HG03469 (cell line): ENCODE results near the gene KRTAP4-7.
"Not testable (repeated sequence)": the region's sequence is repeated elsewhere in the genome, so short reads cannot be mapped to it uniquely, and the experiment has no call there.

Experiments used
- ATAC-seq: cut with Tn5 transposase; IDR thresholded peaks from one replicate; pipeline ENCODE4 v1.9.1; 2021; ENCODE audit warnings: mild to moderate bottlenecking, moderate library complexity, moderate number of reproducible peaks; ENCODE audit not compliant: unreplicated experiment

Gene KRTAP4-7

DNA sequence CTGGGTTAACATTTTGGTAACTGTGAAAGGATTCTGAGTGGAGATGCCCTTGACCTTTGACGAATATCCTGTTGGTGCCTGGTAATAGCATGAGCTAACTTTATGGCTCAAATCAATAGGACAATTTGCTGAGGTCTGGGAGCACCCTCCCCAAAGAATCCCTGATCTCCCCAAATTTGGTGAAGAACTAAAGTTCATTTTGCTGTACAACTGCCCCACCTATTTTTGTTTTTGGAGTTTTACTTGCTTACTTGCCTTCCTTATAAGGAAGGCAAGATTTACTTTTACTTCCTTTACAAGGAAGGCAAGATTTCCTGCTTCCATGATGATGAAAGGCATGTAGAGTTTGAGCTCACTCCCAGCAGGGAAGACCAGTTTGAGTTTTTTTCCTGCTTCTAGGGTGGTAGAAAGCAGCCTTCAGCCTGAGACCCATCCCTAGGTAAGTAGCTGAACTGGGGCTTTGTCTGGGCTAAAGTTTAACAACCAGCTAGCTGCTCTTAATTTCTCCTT is 24.0 kb downstream of the KRTAP4-7 start:
- no peak for ATAC-seq

- not testable (repeated sequence) for ATAC-seq
Observed at GRCh38 chr17:41108728-41109386, 24.9 kb downstream of the KRTAP4-7 start.

- ATAC-seq: no peak
Observed at GRCh38 chr17:41111151-41111885, 27.4 kb downstream of the KRTAP4-7 start.

- no peak for ATAC-seq
Observed at GRCh38 chr17:41116297-41116696, 32.3 kb downstream of the KRTAP4-7 start.

DNA sequence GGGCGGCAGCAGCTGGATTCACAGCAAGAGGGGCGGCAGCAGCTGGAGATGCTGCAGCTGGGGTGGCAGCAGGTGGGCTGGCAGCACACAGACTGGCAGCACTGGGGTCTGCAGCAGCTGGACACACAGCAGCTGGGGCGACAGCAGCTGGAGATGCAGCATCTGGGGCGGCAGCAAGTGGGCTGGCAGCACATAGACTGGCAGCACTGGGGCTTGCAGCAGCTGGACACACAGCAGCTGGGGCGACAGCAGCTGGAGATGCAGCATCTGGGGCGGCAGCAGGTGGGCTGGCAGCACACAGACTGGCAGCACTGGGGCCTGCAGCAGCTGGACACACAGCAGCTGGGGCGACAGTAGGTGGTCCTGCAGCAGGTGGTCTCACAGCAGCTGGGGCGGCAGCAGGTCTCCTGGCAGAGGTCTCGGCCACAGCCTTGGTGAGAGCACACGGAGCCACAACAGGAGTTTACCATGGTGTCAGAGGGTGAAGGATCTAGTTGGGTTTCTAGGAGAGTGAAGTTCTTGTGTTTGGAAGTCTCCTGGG is 34.0 kb downstream of the KRTAP4-7 start, which contains the start of gene KRTAP4-11:
KRTAP4-11 (minus strand) TSS at position 528 of the 541 bp plus-strand sequence; CDS start at position 470, 58 bp downstream.
- ATAC-seq: not testable (repeated sequence)

DNA sequence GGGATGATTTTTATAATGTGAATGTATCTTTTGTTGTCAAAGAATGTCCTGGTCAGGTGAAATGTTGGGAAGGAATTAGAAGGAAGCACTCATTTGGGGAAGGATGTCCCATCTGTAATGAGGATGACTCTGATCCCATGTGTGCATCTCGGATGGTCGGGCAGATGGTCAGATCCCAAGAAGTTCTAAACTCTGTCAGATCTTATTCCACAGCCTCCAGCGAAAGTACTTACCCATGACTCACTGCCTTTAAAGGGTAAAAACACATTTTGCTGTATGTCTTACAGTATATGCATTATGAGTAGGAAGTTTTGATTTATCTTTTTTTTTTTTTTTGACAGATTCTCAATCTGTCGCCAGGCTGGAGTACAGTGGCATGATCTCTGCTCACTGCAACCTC is 34.8 kb downstream of the KRTAP4-7 start:
- no peak for ATAC-seq

DNA sequence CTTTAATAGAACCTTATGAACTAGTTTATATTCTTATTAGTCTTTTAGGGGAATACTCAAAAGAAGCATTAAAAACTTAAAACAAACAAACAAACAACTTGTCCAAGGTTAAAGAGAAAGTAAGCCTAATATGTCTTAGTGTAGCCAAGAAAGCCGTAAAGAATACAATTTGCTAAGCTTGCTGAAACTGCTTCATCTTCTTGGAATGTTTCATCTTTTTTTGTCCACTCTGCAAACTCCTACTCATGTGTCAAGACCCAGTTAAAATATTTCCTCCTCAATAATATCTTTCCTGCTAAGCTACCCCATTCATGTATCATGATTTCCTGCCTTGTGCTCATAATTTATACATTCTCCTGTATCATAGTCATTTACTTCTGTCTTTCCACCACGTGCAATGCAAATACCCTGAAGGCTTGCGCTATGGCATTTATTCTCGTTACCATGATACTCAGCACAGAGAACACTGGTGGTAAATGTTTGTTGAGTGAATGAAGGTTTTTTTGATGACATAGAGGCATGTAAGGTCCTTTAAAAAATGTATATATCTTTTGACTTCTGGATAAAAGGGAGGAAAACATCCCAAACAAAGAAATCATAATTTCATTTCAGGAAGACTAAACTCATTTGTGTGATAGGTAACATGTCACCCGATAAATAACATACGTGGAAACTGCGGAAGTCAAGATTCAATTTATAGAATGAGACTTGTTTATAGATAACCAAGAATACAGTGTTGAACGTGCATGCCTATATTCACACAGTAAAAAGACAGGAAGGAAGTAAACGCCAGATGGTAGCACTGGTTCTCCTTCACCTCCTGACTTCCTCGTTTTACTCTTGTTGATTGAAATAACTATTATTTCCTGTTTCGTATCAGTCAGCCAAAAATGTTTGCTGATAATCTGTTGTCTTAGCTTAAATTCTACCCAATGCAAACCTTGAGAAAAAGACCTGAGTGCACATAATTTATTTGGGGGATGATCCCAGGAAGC is 36.0 kb downstream of the KRTAP4-7 start:
- ATAC-seq: not testable (repeated sequence)

DNA sequence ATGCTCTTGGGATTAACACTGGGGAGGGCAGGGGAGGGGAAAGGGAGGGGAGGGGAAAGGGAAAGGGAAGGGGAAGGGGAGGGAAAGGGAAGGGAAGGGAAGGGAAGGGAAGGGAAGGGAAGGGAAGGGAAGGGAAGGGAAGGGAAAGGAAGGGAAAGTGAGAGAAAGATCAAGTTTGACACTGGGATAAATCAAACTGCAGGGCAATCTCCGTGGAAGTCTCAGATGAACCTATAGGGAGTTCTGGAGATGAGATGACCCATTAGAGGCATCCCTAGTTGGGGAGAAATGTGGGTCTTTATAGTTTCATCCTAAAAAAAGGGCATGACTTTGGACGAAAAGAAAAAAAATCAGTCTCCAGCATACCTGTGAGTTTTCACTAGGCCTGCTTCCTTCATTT is 37.8 kb downstream of the KRTAP4-7 start:
- ATAC-seq: no peak

DNA sequence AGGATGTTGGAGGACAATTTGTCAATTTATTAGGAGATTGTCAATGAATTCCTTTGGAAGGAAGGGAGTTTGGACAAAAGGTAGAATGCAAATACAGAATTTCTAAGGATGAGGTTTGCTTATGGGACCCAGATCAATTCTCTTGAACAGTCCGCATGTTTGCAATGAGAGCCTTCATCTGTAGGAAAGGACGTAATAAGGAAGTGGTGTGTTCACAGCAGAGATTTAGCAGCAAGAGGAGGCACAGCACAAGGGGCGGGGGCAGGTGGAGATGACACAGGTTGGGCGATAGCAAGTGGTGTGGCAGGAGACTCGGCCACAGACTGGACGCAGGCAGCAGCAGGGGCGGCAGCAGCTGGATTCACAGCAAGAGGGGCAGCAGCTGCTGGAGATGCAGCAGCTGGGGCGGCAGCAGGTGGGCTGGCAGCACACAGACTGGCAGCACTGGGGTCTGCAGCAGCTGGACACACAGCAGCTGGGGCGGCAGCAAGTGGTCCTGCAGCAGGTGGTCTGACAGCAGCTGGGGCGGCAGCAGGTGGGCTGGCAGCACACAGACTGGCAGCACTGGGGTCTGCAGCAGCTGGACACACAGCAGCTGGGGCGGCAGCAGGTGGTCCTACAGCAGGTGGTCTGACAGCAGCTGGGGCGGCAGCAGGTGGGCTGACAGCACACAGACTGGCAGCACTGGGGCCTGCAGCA is 39.5 kb downstream of the KRTAP4-7 start:
- not testable (repeated sequence) for ATAC-seq

GRCh38 chr17:41123991-41124371 is 40.0 kb downstream of the KRTAP4-7 start, which contains the start of gene KRTAP4-12:
Gene KRTAP4-12 (minus strand): TSS chr17:41124182. CDS start chr17:41124122, 60 bp downstream.
- ATAC-seq: not testable (repeated sequence)

GRCh38 chr17:41125064-41125463 is 41.1 kb downstream of the KRTAP4-7 start:
- ATAC-seq: no peak

- no peak for ATAC-seq
Observed at GRCh38 chr17:41126412-41126811, 42.5 kb downstream of the KRTAP4-7 start.

DNA sequence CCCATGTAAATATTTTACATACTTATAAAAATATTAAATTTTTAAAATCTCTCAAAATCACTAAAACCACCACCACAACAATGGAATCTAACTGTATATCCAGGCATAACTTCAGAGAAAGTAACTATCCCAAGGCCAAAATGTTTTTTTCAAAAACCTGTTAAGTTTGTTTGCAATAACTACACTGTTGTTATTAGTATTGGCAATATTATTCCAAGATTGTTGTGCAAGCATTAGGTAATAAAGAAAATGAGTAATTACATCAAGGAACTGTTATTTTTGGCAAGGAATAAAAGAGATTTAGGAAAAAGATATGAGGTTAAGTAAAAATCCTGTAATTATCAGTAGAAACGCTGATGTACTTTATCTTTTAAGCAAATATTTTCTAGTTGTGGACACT is 43.4 kb downstream of the KRTAP4-7 start:
- no peak for ATAC-seq

DNA sequence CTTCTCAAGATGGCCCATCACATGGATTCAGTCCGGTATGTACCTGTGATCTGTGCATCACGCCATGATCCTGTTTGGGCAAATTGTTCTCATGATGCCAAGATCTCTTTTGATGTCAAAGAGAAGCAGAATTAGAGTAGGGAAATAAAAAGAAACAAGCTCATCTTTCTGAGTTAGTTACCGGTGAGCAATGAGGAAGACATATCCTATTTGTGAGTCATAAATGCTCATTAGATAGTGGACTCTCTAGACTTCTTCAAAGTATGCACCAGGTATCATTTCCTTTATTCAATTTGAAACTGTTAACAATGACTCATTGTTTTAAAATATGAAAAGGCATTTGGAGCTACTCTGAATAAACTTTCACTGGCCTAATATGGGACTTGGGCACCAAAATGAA is 48.0 kb downstream of the KRTAP4-7 start:
- ATAC-seq: no peak

GRCh38 chr17:41133880-41134735 is 50.2 kb downstream of the KRTAP4-7 start:
- no peak for ATAC-seq
